ENCODE measurements around the gene SLC26A11.

DNA sequence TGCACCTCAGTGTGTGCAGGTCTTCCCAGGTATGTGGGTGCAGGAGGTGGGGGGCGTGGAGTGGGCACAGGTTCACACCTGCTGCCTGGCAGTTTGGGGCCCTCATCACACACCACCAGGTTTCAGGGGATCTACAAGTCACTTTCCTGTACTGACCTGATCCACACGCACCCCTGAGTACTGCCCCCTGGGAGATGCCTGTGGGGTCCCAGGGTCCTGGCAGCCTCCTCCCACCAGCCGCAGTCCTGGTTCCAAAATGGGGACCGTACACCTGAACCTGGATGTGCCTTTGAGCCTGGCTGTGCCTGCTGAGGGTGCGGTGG is 66.4 kb downstream of the SLC26A11 start:
- TF ChIP-seq, protein P1, sequence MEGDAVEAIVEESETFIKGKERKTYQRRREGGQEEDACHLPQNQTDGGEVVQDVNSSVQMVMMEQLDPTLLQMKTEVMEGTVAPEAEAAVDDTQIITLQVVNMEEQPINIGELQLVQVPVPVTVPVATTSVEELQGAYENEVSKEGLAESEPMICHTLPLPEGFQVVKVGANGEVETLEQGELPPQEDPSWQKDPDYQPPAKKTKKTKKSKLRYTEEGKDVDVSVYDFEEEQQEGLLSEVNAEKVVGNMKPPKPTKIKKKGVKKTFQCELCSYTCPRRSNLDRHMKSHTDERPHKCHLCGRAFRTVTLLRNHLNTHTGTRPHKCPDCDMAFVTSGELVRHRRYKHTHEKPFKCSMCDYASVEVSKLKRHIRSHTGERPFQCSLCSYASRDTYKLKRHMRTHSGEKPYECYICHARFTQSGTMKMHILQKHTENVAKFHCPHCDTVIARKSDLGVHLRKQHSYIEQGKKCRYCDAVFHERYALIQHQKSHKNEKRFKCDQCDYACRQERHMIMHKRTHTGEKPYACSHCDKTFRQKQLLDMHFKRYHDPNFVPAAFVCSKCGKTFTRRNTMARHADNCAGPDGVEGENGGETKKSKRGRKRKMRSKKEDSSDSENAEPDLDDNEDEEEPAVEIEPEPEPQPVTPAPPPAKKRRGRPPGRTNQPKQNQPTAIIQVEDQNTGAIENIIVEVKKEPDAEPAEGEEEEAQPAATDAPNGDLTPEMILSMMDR (conservative IDR thresholded peaks at IDR 0.05) = no peak
- no peak for TF ChIP-seq ZFX (IDR thresholded peaks at IDR 0.05)
